SH-SY5Y (cell line): ENCODE data around the gene CNOT4.

Experiments
- GATA2 ChIP-seq: IDR thresholded peaks from 2 replicates; pipeline ENCODE4 v1.6.1; 2011; ENCODE audit warnings: mild to moderate bottlenecking, low read depth, low read length
- GATA3 ChIP-seq: IDR thresholded peaks from 2 replicates; pipeline ENCODE4 v1.6.1; 2011; ENCODE audit warnings: low read depth, mild to moderate bottlenecking, low read length, moderate library complexity

CNOT4 gene

GRCh38 chr7:135327458-135327857, 182.4 kb downstream of the CNOT4 start:
- no peak for TF ChIP-seq GATA2

- no peak for TF ChIP-seq GATA3
- TF ChIP-seq GATA2: no peak
These were observed 183.1 kb downstream of the CNOT4 start for GRCh38 chr7:135326636-135327280.

GRCh38 chr7:135322571-135323340, 187.1 kb downstream of the CNOT4 start:
- TF ChIP-seq GATA3: no peak
- no peak for TF ChIP-seq GATA2

- TF ChIP-seq GATA3 (no peak), GATA2 (no peak)
These were observed 188.3 kb downstream of the CNOT4 start for GRCh38 chr7:135321556-135321955.

- TF ChIP-seq GATA3 (no peak), GATA2 (no peak)
These were observed 189.6 kb downstream of the CNOT4 start for GRCh38 chr7:135320268-135320667.

- no peak for TF ChIP-seq GATA3
- no peak for TF ChIP-seq GATA2
These were observed 192.1 kb downstream of the CNOT4 start for GRCh38 chr7:135317676-135318325.

GRCh38 chr7:135316648-135317313, 193.1 kb downstream of the CNOT4 start:
- TF ChIP-seq GATA2 (no peak), GATA3 (no peak)

GRCh38 chr7:135313971-135314370, 195.9 kb downstream of the CNOT4 start:
- TF ChIP-seq GATA2: no peak
- no peak for TF ChIP-seq GATA3
